Panc1 (cell line): Measurements from ENCODE around the gene KCND1. TPM values are rescaled to one million over a fixed set of nuclear protein-coding genes. Genes with fewer than 3 reads are reported as not detected.

Experiments used
- ATAC-seq: fragments of 200-7000 bp; cut with Tn5 transposase; 2 replicates; pipeline ENCODE4 v1.9.1; 2020; ENCODE audit warnings: mild to moderate bottlenecking, moderate library complexity
- BruUV-seq: library from RNA; stranded (reverse); fragments of 400-500 nt; replicated peaks from 2 replicates; lab custom pipeline; 2021; lab: Mats Ljungman, UMichigan
- CTCF ChIA-PET: fragments of 300-600 bp; sonication (Branson Sonifier 250); formaldehyde crosslinking; loops from one replicate; lab custom pipeline; 2022; ENCODE audit warnings: antibody characterized with exemption; lab: Charles Lee
- POLR2A ChIA-PET: fragments of 300-600 bp; sonication (Branson Sonifier 250); formaldehyde crosslinking; loops from one replicate; lab custom pipeline; 2022; ENCODE audit warnings: antibody characterized with exemption; lab: Charles Lee
- DNase-seq: peaks from one replicate; pipeline ENCODE4 v3.0.0-alpha.2; 2010; ENCODE audit warnings: low read depth, low spot score
- H3K27ac ChIP-seq: 2 replicates; pipeline ENCODE4 v1.5.1; 2011; ENCODE audit warnings: mild to moderate bottlenecking, low read length, inconsistent platforms
- H3K27me3 ChIP-seq: fragments of 200-500 bp; sonication (Bioruptor generic); 2 replicates; pipeline ENCODE4 v1.6.0; 2014; ENCODE audit warnings: low read length, inconsistent platforms; ENCODE audit not compliant: control insufficient read depth, insufficient read depth
- H3K36me3 ChIP-seq: fragments of 200-500 bp; sonication (Bioruptor generic); 2 replicates; pipeline ENCODE4 v1.5.1; 2014; ENCODE audit warnings: inconsistent platforms, mild to moderate bottlenecking, low read length, moderate library complexity; ENCODE audit not compliant: control insufficient read depth, insufficient read depth
- H3K4me1 ChIP-seq: 2 replicates; pipeline ENCODE4 v1.5.1; 2011; ENCODE audit warnings: inconsistent platforms, mild to moderate bottlenecking, low read length, moderate library complexity; ENCODE audit not compliant: control insufficient read depth, insufficient read depth
- H3K4me3 ChIP-seq, 2 experiments: 2 replicates each; pipeline ENCODE4 v1.5.1; 2011 to 2012; ENCODE audit warnings: low read depth in 2 of 2, low read length in 2 of 2, mild to moderate bottlenecking in 2 of 2, inconsistent platforms in 1 of 2, moderate library complexity in 1 of 2
- H3K9me3 ChIP-seq: fragments of 200-500 bp; sonication (Bioruptor generic); 2 replicates; pipeline ENCODE4 v1.5.1; 2014; ENCODE audit warnings: low read depth, mild to moderate bottlenecking, inconsistent platforms, low read length, moderate library complexity; ENCODE audit not compliant: control insufficient read depth, insufficient read depth
- CTCF ChIP-seq: fragments of 450-650 bp; IDR thresholded peaks from 2 replicates; pipeline ENCODE4 v1.5.1; 2017; ENCODE audit warnings: mild to moderate bottlenecking
- POLR2AphosphoS5 ChIP-seq: IDR thresholded peaks from 2 replicates; pipeline ENCODE4 v1.6.1; 2012; ENCODE audit warnings: mild to moderate bottlenecking, low read depth, low read length, moderate library complexity
- REST ChIP-seq, 2 experiments: IDR thresholded peaks; 2 replicates each; pipeline ENCODE4 v1.6.1; 2011 to 2012; ENCODE audit warnings: low read depth in 2 of 2, control low read depth in 1 of 2, low read length in 1 of 2, mild to moderate bottlenecking in 1 of 2, moderate library complexity in 1 of 2; ENCODE audit not compliant: insufficient read depth in 1 of 2
- SIN3A ChIP-seq: IDR thresholded peaks from 2 replicates; pipeline ENCODE4 v1.6.1; 2012; ENCODE audit warnings: low read depth, mild to moderate bottlenecking, low read length, moderate library complexity, borderline replicate concordance; ENCODE audit not compliant: insufficient read depth
- TCF7L2 ChIP-seq: IDR thresholded peaks from 2 replicates; pipeline ENCODE4 v1.6.1; 2011; ENCODE audit warnings: mild to moderate bottlenecking, low read depth, low read length, inconsistent platforms
- in situ Hi-C: cut with HindIII; loops from 2 replicates; pipeline ENCODE4 v1.10.0; 2016; ENCODE audit warnings: low sequenced_read_pairs, low pct_unique_long_range_greater_than_20kb
- intact Hi-C: fragments of 100-400 bp; cut with micrococcal nuclease; formaldehyde crosslinking; loops from one replicate; pipeline ENCODE4 v1.10.0; 2022; ENCODE audit not compliant: unreplicated experiment
- total RNA-seq: library from RNA; stranded (reverse); gene quantifications from one replicate; pipeline ENCODE4 v1.2.1, GENCODE V29; 2021; ENCODE audit not compliant: unreplicated experiment

The KCND1 gene
- total RNA-seq, 1 experiment from 2014 or later = 5.5 TPM

GRCh38 chrX:48914593-48915493 is 56.8 kb downstream of the KCND1 start:
- no peak for ATAC-seq
- no TSS peak for BruUV-seq
- Histone ChIP-seq H3K4me3 (no peak overlapping the region), H3K9me3 (no peaks in the 10 kb centered on the region), H3K27me3 (no peaks in the 10 kb centered on the region), H3K27ac (no peak overlapping the region), H3K36me3 (peaks cover 13% of the 10 kb centered on the region), H3K4me1 (peaks cover 15% of the 10 kb centered on the region)
- TF ChIP-seq SIN3A (no peak), CTCF (no peak), REST (IDR thresholded peaks at IDR 0.05; ENCODE audit: insufficient read depth in 1 of 2, low read depth in 2 of 2, low read length in 1 of 2) (no peak), TCF7L2 (no peak), POLR2AphosphoS5 (no peak)
- CTCF ChIA-PET = no interaction called here
- in situ Hi-C loops = no loop called here
- intact Hi-C loops = no loop called here
- POLR2A ChIA-PET = no interaction called here
- no peak for DNase-seq

- DNase-seq (no peak), ATAC-seq (no peak)
- TF ChIP-seq POLR2AphosphoS5 = no peak
- TF ChIP-seq CTCF = no peak
- no peak for TF ChIP-seq TCF7L2
- no peak for TF ChIP-seq SIN3A
- TF ChIP-seq REST (IDR thresholded peaks at IDR 0.05; ENCODE audit: insufficient read depth in 1 of 2, low read depth in 2 of 2, low read length in 1 of 2) = no peak
- no TSS peak for BruUV-seq
- Histone ChIP-seq H3K4me1 (peaks cover 11% of the 10 kb centered on the region), H3K36me3 (peaks cover 13% of the 10 kb centered on the region), H3K27ac (no peak overlapping the region), H3K9me3 (no peaks in the 10 kb centered on the region), H3K27me3 (no peaks in the 10 kb centered on the region), H3K4me3 (no peak overlapping the region)
- intact Hi-C loops (no loop called here), in situ Hi-C loops (no loop called here)
- ChIA-PET CTCF (no interaction called here), POLR2A (no interaction called here)
Observed at GRCh38 chrX:48913605-48914366, 57.9 kb downstream of the KCND1 start.
